Heart right ventricle (tissue), 16 donors: ENCODE results near the gene PXDN. TPM values are rescaled to one million over a fixed set of nuclear protein-coding genes. Genes with fewer than 3 reads are reported as not detected.

ENCODE experiments used
- ATAC-seq, 8 donors: fragments of 200-7000 bp; cut with Tn5 transposase; one replicate each; pipeline ENCODE4 v1.9.1; 2020; ENCODE audit warnings: mild to moderate bottlenecking in 8 of 8, moderate library complexity in 8 of 8, moderate number of reproducible peaks in 1 of 8
- DNase-seq, 2 donors: peaks; one replicate each; pipeline ENCODE4 v3.0.0-alpha.2; 2020
- H3K27ac ChIP-seq, 10 donors: fragments of 200-600 bp; sonication (generic) in 2 of 10; one replicate each; pipeline versions ENCODE4 v1.5.0 to v1.8.0; 2020 to 2022; ENCODE audit warnings: mild to moderate bottlenecking in 3 of 10
- H3K27me3 ChIP-seq, 7 donors: fragments of 200-600 bp; one replicate each; pipeline ENCODE4 v1.8.0; 2021 to 2022; ENCODE audit warnings: mild to moderate bottlenecking in 2 of 7
- H3K36me3 ChIP-seq, 9 donors: fragments of 200-600 bp; sonication (generic) in 1 of 9; one replicate each; pipeline versions ENCODE4 v1.5.0 to v1.8.0; 2020 to 2022; ENCODE audit warnings: mild to moderate bottlenecking in 2 of 9
- H3K4me1 ChIP-seq, 9 donors: fragments of 200-600 bp; sonication (generic) in 1 of 9; one replicate each; pipeline versions ENCODE4 v1.5.0 to v1.8.0; 2020 to 2022; ENCODE audit warnings: mild to moderate bottlenecking in 4 of 9
- H3K4me3 ChIP-seq, 10 donors: fragments of 200-600 bp; sonication (generic) in 2 of 10; one replicate each; pipeline versions ENCODE4 v1.5.0 to v1.8.0; 2020 to 2022; ENCODE audit warnings: mild to moderate bottlenecking in 7 of 10, moderate library complexity in 2 of 10
- H3K9me3 ChIP-seq, 11 donors: fragments of 200-600 bp in 10 of 11; sonication (generic) in 2 of 11; one replicate each; pipeline versions ENCODE4 v1.5.0 to v1.8.0; 2013 to 2022; ENCODE audit warnings: mild to moderate bottlenecking in 2 of 11, control low read depth in 1 of 11, moderate library complexity in 1 of 11
- WGBS, 2 donors: extraction: QIAGEN DNeasy Blood & Tissue Kit; methylation state at CpG; one replicate each; pipeline ENCODE4 v1.1.7; 2013; ENCODE audit warnings: inconsistent platforms in 1 of 2; 5-methylcytosine and 5-hydroxymethylcytosine counted together
- intact Hi-C, 10 donors: fragments of 100-400 bp; cut with DNase I; formaldehyde crosslinking; loops; one replicate each; pipeline versions ENCODE4 v1.11.1 to v1.14.2; 2022
- polyA plus RNA-seq, 2 donors: library from polyadenylated mRNA; stranded (reverse); fragments of 200-250 nt; gene quantifications; one replicate each; pipeline ENCODE4 v1.2.3, GENCODE V29; 2013
- total RNA-seq, 10 donors: library from RNA; stranded (reverse); fragmentation: NEBNext Ultra II Directional in 3 of 10; extraction: Animal tissue kit (Norgen Biotek cat#: 25700) in 3 of 10; gene quantifications; one replicate each; pipeline versions ENCODE4 v1.2.1 to v1.2.4, GENCODE V29; 2021 to 2023
- TF ChIP-seq, protein P1 (sequence below), 9 donors: fragments of 200-600 bp; sonication (generic) in 2 of 9; IDR thresholded peaks; one replicate each; pipeline versions ENCODE4 v1.5.0 to v1.8.0; 2021 to 2022; ENCODE audit warnings: antibody characterized with exemption in 9 of 9, mild to moderate bottlenecking in 5 of 9, moderate library complexity in 1 of 9
- donor health status: Arrhythmogenic right ventricular cardiomyopathy.
- donor health status: ischemic (EF 13 %, LVEDD 7.1; RV severe dilation, severe dysfunction).
- donor health status: healthy with polysubstance abuse.
- donor health status: DM: no; HTN: yes; CAD: no.
- donor health status: DM: no; HTN: no; CAD: no.
- donor health status: ischemic (EF 25% LVEDD 6.9; RV normal size, moderate dysfunction).
- donor health status: ischemic (EF 25% LVEDD 5.7; RV mildly dilated, moderate dysfunction).
- donor health status: healthy.
- donor health status: DM: yes; HTN: yes; CAD: no.
- donor health status: Ischemic cardiomyopathy.
- donor health status: ischemic (EF 35%, LVEDD 5.7; RV mildly dilated, moderate dysfunction).
- donor health status: nonischemic (EF 11% LVEDD 7.7; RV severe dilation, severe dysfunction).
- donor health status: DM: yes; HTN: yes; CAD: no.
- donor health status: PGD.
- donor health status: ischemic (EF 29% LVEDD 5.4; RV normal size, mild dysfunction).
- donor health status: nonischemic (EF 23%, LVEDD 6.1; RV moderate dilation, normal function).

Gene PXDN
- total and polyA plus RNA-seq, 12 donors: 7.8 to 65.0 (median 18.9) TPM

DNA sequence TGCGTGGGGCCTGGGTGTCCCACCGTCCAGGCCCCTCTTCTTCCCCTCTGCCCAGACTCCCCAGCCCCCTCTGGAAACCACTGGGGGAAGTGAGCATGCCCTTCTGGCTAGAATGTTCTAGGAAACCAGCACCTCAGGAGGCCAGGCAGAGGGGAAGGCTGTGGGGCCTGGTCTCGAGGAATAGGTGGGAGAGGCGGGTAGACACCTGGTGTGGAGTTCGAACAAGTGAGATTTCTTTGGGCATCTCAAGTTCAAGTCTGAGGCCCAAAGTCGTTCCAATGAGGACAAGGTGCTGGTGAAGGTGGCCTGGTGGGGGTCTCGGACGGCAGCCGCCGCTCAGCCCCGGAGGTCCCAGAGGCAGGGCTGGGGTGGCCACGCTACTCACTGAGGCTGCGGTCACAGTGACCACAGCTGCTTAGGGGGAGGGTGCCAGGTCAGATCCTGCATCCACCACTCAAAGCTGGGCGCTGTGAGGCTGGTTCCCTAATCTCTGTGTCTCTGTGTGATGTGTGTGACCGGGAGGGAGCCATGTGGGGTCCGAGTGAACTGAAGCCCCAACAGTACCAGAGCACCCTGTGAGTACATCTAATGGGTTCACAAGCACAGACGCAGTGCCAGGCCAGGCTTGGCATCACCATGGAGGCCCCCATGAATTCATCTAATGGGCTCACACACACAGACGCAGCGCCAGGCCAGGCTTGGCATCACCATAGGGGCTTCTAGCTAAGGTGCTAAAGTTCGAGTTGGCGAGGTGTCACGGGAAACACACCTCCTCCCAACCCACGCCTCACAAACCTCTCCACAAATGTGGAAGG, 26.5 kb upstream of the PXDN start:
- TF ChIP-seq, protein P1, sequence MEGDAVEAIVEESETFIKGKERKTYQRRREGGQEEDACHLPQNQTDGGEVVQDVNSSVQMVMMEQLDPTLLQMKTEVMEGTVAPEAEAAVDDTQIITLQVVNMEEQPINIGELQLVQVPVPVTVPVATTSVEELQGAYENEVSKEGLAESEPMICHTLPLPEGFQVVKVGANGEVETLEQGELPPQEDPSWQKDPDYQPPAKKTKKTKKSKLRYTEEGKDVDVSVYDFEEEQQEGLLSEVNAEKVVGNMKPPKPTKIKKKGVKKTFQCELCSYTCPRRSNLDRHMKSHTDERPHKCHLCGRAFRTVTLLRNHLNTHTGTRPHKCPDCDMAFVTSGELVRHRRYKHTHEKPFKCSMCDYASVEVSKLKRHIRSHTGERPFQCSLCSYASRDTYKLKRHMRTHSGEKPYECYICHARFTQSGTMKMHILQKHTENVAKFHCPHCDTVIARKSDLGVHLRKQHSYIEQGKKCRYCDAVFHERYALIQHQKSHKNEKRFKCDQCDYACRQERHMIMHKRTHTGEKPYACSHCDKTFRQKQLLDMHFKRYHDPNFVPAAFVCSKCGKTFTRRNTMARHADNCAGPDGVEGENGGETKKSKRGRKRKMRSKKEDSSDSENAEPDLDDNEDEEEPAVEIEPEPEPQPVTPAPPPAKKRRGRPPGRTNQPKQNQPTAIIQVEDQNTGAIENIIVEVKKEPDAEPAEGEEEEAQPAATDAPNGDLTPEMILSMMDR (IDR thresholded peaks at IDR 0.05): no peak
- no peaks in the 10 kb centered on the region for H3K4me1 ChIP-seq
- 92 to 94% methylated on average over 23 of the region's 23 CpGs for WGBS, 2 donors
- no peaks in the 10 kb centered on the region for H3K9me3 ChIP-seq
- H3K4me3 ChIP-seq: no peak overlapping the region
- intact Hi-C loops: no loop called here
- no peak overlapping the region for H3K27ac ChIP-seq
- no peak for DNase-seq
- no peak for ATAC-seq
- H3K27me3 ChIP-seq: peaks cover 0 to 7% (median 0%) of the 10 kb centered on the region in 7 donors
- no peaks in the 10 kb centered on the region for H3K36me3 ChIP-seq

DNA sequence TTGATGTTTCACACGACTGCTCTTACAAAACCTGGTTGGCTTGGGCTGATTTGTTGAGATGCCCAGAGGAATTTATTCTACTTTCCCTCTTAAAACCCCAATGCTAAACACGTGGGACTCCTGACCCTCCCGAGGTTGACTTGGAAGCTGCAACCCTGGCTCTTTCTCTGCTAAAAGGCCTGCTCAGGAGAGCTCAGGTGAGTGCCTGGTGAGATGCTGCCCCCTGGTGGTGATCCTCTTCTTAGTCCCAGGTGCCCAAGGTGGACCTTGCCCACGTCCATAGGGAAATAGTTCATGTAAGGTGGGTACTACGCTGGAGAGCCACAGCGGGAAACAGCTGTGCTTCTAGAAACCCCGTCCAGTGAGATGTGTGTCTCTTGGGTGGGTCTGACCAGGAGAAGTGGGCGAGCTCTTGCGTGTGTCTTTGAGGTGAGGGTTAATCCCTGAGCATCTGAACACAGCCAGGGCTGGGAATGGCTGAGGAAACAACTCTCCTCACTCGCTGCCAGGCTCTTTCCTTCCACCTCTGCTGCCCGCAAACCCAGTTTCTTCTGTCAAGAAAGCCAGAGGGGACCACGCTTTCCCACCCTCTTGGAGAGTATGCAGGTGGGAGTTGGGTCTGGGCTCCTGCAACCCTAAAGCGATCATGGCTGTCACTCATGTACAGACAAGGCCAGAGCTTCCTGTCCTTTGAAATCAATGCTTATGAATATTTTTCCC, 25.5 kb upstream of the PXDN start:
- H3K9me3 ChIP-seq: no peaks in the 10 kb centered on the region
- peaks cover 0 to 3% (median 0%) of the 10 kb centered on the region in 7 donors for H3K27me3 ChIP-seq
- intact Hi-C loops: no loop called here
- DNase-seq (peak in 1 of 2 donors; percentile 46), ATAC-seq (peak in 6 of 8 donors; percentile 38 to 68 (median 55))
- H3K27ac ChIP-seq: no peak overlapping the region
- H3K4me1 ChIP-seq: no peaks in the 10 kb centered on the region
- 46 to 58% methylated on average over 13 of the region's 13 CpGs for WGBS, 2 donors
- no peaks in the 10 kb centered on the region for H3K36me3 ChIP-seq
- H3K4me3 ChIP-seq: no peak overlapping the region
- TF ChIP-seq, protein P1 (IDR thresholded peaks at IDR 0.05): peak; percentile 60 to 81 (median 72)

DNA sequence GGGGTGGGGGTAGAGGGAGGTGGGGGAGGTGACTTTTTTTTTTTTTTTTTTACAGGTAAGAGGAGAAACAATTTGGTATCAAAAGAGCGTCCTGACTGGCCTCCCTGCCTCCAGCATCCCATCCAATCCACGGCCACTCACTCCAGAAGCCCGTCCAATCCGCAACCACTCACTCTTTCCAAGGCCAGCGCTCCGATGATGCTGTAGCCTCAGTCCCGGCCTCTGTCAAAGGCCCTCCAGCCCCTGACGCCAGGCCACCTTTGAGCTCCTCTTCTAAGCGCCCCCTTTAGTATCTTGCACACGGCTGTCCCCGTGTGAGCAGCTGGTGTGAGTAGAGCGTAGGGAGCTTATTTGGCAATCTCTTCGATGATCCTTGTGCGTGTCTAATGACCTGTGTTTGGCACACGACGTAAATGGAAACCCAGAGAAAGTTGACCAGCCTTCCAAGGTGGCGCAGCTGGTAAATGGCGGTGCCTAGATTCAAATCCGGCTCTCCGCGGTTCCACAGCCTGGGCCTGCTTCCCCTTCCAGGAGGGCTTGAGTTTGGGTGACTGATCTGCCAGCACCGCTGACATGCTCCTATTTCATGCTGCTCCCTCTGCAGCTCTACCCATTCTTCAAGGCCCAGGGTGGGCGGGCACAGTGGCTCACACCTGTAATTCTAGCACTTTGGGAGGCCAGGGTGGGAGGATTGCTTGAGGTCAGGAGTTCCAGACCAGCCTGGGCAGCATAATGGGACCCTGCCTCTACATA, 23.8 kb upstream of the PXDN start:
- Histone ChIP-seq H3K4me3 (no peak overlapping the region), H3K27ac (no peak overlapping the region), H3K27me3 (peaks cover 0 to 3% (median 0%) of the 10 kb centered on the region in 7 donors), H3K4me1 (no peaks in the 10 kb centered on the region), H3K9me3 (peaks cover 0 to 3% (median 0%) of the 10 kb centered on the region in 11 donors), H3K36me3 (no peaks in the 10 kb centered on the region)
- TF ChIP-seq, protein P1 (IDR thresholded peaks at IDR 0.05): no peak
- no peak for DNase-seq
- no peak for ATAC-seq
- 92 to 96% methylated on average over 23 of the region's 23 CpGs for WGBS, 2 donors
- intact Hi-C loops: no loop called here
